Fibroblast of lung (primary cell): Measurements from ENCODE around the gene SH2D6.
"Not testable (repeated sequence)": the region's sequence is repeated elsewhere in the genome, so short reads cannot be mapped to it uniquely, and the experiment has no call there.

Experiments
- CTCF ChIP-seq, 2 donors: IDR thresholded peaks in 1 of 2; conservative IDR thresholded peaks in 1 of 2; 1 replicate in 1 of 2; 2 replicates in 1 of 2; pipeline ENCODE4 v1.5.1; 2011 to 2012; ENCODE audit warnings: low read length in 2 of 2, control low read depth in 1 of 2, inconsistent platforms in 1 of 2, low read depth in 1 of 2, mild to moderate bottlenecking in 1 of 2
- EZH2 ChIP-seq: IDR thresholded peaks from 2 replicates; pipeline ENCODE4 v1.5.1; 2012; ENCODE audit warnings: low read length, control low read depth, mild to moderate bottlenecking; ENCODE audit errors: missing control alignments

- TF ChIP-seq CTCF (conservative IDR thresholded peaks at IDR 0.05 in 1 of 2, IDR thresholded peaks at IDR 0.05 in 1 of 2; ENCODE audit: low read depth in 1 of 2, low read length in 2 of 2); EZH2: not testable (repeated sequence)
Measured at GRCh38 chr2:85414421-85414759, 4.1 kb upstream of the SH2D6 start.
